GM19099 (cell line): ENCODE data around the gene SMC1A.
A peak's percentile ranks its signal among the peaks of the same experiment; 100 is the strongest.

ENCODE experiments used
- POLR2A ChIP-seq: IDR thresholded peaks from 3 replicates; pipeline ENCODE4 v1.6.1; 2011; ENCODE audit warnings: low read depth; ENCODE audit not compliant: insufficient read length; ENCODE audit errors: extremely low read depth

SMC1A gene

DNA sequence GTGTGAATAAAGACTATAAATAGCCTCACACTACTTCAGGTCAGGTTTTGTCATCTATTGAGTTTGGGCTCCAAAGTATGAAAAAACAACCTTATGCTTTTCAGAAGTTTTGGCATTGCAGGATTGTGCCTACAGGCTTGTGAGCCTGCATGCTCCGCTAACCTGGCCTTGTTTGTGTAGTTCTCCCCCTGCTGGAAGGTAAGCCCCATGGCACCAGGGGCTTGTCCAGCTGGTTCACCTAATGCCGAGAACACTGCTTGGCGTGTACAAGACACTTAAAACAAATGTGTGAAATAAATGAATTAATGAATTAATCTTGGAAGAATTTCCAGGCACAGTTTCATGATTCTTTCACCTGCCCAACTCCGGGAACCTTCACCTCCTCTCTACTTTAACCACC is 13.5 kb upstream of the SMC1A start:
- no peak for TF ChIP-seq POLR2A

DNA sequence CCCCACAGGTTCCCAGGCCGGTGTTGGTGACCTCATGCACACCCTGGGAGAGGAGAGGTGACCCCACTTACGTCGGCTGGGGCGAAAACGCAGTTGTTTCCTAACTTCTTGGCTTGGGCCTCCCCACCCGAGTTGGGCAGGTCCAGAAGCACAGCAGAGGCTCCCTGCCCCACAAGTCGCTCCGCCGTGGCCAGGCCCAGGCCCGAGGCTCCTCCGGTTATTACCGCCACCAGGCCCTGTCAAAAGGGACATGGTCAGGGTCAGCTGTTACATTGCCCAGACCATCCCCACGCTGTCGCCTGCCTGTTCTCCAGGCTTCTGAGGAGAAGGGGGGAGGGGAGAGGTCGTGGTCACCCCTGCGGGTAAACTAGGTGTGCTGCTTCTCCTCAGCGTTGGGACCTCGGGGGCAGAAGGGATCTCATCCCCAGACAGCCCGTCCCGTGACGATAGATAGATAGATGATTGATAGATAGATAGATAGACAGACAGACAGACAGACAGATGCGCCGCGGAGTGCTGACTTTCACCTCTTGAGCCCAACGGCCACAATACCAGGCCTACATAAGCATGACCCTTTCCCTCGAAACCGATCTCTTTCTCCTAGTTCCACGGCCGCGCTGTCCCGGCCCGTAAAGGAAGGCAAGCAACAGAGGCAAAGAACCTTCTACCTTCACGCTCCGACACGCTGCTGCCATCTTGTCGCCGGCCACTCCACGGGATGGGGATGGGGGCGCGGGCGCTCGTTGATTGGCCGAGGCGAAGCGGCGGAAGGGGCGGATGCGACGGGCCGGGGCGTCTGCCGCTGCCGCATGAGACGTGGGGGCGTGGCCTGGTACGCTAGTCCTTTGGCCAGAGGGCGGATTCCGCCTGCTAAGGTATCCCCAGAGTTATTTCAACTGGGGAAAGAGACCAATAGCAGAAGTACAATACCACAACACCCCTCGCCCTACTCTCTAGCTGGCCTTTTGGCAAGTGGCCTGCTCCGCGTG is 11.5 kb upstream of the SMC1A start, which contains the start of gene HSD17B10:
Gene HSD17B10, minus strand, starts transcription at position 720 of the 989 bp plus-strand sequence. Its CDS starts 25 bp downstream, at position 695.
- TF ChIP-seq POLR2A = peak; percentile 71

DNA sequence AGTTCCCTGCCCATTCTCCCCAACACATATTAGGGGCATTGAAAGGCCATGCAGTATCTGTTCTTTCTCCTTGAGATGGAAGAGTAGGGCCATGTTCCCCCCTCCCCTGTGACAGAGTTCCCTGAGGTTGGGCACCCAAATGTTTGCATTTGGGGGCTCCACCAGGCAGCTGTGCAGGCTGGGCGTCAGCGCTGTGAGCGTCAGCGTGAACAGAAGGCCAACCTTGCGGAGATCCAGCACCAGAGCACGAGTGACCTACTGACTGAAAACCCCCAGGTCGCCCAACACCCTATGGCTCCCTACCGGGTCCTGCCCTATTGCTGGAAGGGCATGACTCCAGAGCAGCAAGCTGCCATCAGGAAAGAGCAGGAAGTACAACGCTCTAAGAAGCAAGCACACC is 7.8 kb upstream of the SMC1A start:
- no peak for TF ChIP-seq POLR2A

DNA sequence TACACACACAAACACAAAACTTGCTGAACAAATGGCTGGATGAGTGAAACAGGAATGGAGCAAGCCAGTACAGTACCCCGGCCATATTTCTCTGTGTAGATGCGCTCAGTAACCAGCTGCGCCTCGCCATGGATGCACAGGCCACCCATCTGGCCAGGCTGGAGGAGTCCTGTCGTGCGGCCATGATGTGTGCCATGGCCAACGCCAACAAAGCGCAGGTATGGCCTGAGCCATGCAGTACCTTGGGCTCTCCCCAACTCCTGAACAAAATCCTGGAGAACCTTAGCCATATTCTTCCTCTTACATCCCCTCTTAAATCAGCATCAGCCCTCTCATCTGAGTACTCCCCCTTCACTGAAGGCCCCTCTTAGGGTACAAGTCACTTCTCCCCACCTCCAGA is 7.3 kb upstream of the SMC1A start:
- no peak for TF ChIP-seq POLR2A

DNA sequence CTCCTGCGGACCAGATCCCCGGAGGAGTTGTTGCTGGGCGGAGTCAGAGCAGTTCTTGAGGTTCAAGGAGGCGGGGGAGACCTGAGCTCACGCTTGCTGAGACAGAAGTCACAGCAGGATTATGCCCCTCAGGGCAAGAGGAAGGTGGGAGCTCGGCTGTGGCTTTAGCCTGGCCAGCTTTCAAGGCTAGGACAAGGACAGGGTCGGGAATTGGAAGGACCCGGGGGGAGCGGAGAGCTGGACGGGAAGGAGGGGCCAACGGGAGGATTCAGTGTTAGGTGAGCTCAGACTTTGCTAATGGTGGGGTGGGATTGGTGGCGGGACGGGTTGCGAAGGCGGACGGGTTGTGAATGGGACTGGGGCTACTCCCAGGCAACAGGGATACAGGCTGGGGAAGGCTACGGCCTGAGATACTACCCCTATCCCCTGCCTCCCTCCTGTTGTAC is 430 bp upstream of the SMC1A start, which contains the start of gene RIBC1:
Gene RIBC1, plus strand, starts transcription at position 13 of the 446 bp plus-strand sequence. CDS start 3,404 bp downstream, outside the sequence.
- TF ChIP-seq POLR2A = no peak

DNA sequence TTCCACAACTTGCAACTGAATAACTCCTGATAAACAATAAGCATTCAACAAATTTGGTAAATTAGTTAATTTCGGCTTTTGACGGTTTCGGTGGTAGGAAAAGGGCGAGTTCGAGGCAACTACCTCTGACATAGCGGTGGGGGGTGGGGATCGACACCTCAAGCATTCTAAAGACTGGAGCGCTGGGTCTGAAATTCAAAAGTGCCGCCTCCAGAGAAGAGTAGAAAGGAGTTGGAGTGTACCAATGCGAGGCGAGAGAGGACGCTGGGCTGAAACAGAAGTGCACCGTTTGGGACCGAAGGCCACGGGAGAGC is 725 bp downstream of the SMC1A start:
- TF ChIP-seq POLR2A = no peak

DNA sequence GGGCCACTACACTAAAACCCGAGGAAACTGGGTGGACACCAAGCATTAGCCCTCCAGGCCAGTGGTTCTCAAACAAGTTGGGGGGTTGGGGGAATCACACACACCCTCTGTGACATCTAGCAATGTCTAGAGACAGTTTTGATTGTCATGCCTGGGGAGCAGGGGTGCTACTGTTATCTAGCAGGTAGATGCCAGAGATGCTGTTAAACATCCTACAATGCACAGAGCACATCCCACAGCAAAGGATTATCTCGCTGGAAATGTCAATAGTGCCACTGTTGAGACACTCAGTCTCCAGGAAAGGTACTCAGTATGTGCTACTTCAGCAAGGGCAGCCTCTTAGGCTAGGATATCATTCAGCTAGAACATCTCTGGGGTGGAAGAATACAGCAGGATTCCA is 1.3 kb downstream of the SMC1A start:
- no peak for TF ChIP-seq POLR2A

DNA sequence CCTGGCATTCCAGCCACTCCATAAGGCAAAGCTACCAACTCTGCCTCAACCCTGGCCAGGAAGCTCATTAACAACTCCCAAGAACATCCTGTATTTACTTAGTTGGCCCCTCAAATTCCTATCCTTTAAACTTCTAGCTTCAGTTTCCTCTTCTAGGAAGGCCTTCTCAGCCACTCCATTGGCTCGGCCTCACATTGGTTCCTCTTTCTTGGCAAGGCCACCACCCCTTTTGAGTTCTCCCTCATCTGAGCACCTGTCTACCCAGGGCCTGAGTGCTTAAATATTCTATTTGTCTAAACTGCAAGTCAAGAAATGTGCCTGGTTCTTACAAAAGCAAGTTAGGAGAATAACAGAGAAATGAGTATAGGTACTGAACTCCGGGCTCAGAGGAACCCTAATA is 10.0 kb downstream of the SMC1A start:
- no peak for TF ChIP-seq POLR2A

DNA sequence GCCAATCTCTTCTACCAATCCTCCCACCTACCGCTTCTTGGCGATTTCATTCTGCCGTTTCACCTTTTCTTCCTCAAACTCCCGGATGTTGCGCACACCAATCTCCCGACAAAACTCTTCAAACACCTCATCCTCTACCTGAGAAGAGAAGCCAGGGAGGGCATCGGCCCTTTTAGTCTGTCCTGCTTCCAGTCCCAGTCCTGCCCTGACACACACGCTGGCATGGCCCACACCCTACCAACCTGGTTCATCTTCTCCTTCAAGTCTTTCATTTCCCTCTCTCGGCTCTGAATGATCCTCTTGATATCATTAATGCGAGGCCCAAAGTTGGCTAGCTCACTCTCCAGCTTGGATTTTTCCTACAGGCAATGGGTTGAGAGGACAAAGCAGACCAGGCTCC is 18.9 kb downstream of the SMC1A start:
- no peak for TF ChIP-seq POLR2A

DNA sequence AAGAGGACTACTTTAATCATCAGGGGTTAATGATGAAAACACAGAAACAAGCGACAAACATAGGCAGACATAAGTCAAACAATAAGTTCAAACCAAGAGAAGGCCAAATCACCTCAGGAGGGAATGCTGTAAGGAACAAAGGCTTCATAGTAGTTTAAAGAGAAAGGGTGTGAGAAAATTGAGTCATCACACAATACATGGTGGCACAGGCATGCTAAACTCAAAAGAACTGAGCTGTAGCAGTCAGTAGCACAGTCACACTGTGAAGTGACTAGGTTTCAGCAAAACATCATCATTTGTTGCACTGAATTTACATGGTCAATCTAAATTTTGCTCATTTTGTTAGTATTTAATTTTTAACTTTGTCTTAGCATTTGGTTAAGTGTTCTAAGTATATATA is 24.2 kb downstream of the SMC1A start:
- TF ChIP-seq POLR2A = no peak

DNA sequence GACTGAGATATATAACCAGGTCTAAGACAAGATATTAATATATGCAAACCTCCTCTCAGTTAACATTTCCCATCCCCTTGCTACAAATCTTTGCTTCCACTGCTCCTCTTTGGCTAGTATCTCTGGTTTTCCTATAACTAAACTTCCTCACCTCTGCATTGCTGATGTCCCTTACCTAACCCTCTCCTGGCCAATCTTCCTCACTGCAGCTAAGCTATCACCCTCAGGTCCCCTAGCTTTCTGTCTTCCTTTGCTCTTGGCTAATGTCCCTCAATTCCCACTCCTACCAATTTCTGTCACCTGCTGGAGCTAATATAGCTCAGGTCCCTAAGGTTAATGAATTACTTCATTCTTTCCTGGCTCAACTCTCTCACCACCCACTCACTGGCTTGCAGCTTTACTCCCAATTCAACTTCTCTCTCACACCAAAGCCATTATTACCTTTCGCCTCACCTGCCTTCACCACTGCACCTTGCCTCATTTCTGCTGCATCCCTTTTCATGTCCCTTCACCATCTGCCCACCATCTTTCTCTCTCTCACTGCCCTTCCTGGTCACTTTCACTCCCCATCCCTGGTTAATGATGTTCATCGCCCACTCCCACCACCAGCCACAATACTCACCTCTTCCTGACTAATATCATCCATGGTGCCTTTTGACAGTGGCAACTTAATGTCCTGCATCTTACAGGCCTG is 26.7 kb downstream of the SMC1A start:
- no peak for TF ChIP-seq POLR2A

DNA sequence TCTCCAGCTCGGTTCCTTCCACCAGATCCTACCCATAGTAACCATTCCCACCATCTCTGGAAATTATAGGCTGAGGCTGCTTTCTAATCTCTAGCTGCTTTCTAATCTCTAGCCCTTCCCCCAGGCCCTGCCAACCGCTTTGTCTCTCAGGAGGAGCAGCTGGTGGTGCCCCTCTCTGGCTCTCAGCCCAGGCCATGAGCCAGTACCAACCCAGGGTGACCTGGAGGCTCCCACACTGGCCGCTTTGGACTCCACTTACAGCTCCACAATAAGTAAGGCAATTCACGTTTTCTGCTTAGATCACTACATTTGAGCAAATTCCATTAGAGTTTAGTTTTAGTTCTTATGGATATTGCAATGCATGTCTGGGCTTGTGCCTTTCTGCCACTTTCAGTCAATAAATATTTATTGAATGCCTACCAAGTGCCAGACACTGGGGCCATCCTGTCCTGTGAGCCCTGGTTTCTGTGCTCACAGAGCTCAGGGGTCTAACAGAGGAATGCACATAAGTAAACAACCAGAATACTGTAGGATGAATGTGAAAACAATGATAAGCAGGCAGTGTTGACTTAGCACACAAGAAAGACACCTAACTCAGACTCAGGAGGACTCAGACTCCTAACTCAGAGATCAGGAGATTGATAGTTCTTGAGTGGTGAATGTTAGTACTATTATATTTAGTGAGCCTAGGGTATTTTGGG is 38.9 kb downstream of the SMC1A start:
- no peak for TF ChIP-seq POLR2A

DNA sequence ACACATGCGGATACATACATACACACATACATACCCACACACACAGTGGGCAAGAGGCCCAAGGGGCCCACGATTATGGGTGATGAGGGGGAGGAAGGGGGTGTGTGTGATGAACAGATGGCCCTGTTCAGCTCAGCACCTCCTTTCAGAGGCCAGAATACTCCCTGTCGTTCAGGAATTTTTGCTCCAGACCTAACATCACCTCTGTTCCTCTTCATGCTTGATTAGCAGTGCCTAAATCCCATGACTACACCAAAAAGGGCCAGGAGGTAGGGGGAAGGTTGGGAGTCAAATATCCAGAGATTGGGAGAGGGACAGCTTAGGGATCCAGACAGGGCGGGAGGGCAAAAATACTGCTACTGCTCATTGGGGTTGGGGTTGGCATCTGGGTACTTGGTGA is 42.7 kb downstream of the SMC1A start:
- TF ChIP-seq POLR2A = no peak

DNA sequence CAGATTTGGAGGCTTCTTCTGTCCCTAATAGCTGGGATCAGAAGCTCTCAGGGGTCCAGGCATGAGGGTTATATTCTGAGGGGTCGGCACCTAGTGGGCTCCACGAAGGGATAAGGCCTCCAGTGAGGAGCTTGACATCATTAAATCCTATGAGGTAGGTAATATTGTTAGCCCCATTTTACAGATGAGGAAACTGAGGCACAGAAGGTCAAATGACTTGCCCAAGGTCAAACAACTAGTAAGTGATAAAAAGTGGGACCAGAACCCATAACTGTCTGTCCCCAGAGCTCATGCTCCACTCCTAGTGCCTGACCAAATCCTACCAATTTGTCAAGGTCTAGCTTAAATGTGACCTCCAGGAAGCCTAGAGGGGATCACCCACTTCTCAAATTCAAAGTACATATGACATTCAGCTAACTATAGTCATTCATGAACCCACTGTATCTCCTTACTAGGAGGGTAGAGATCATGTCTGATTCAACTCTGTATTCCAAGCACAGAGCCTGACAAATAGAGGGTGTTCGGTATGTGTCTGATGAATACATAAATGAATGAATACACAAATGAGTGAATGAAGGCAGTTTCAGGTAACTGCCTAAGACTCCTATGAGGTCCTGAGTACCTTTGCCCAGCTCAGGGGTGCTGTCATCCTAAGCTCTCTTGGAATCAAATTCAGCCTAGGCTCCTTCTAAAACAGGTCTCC is 43.3 kb downstream of the SMC1A start:
- no peak for TF ChIP-seq POLR2A

DNA sequence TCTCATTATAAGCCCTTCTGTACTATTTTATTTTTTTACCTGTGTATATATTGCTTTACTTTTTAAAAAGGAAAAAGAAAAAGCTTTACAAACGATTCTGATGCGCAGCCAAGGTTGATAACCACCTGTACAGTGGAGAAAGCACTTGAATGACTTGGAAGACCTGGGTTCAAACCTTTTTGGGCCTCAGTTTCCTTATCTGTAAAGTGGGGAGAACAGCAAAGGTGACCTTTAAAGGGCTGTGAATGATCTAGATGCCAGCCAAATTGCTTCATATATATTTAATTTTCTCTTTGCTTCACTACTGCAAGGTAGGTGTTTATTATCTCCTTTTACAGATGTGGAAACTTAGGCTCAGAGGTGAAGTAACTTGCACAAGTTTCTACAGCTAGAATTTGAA is 45.0 kb downstream of the SMC1A start:
- TF ChIP-seq POLR2A = no peak
